Gastroesophageal sphincter (tissue), 3 donors: ENCODE results near the gene AFG3L2.

Experiments used
- CTCF ChIP-seq, 4 experiments: fragments of 200-600 bp in 2 of 4; fragments of 450-650 bp in 2 of 4; sonication (generic) in 1 of 4; IDR thresholded peaks; one replicate each; pipeline ENCODE4 v1.5.1; 2017 to 2019; ENCODE audit warnings: antibody characterized with exemption in 4 of 4, mild to moderate bottlenecking in 2 of 4, moderate library complexity in 2 of 4
- POLR2A ChIP-seq, 2 donors: fragments of 450-650 bp; IDR thresholded peaks; one replicate each; pipeline ENCODE4 v1.6.1; 2017; ENCODE audit warnings: antibody characterized with exemption in 2 of 2, mild to moderate bottlenecking in 2 of 2, moderate library complexity in 1 of 2
- POLR2AphosphoS5 ChIP-seq: sonication (generic); formaldehyde crosslinking; IDR thresholded peaks from one replicate; pipeline ENCODE4 v1.6.1; 2017; ENCODE audit warnings: antibody characterized with exemption

- no peak for TF ChIP-seq CTCF (IDR thresholded peaks at IDR 0.05)
- no peak for TF ChIP-seq POLR2A (IDR thresholded peaks at IDR 0.05)
- TF ChIP-seq POLR2AphosphoS5, result no peak
These were observed 833 bp downstream of the AFG3L2 start for GRCh38 chr18:12376034-12376753.
